22Rv1 (cell line): ENCODE measurements around the gene KCNAB1.

Source experiments
- H3K27ac ChIP-seq: fragments of 450-650 bp; 2 replicates; pipeline ENCODE4 v1.5.1; 2017
- CTCF ChIP-seq: fragments of 450-650 bp; IDR thresholded peaks from 2 replicates; pipeline ENCODE4 v1.5.1; 2017; ENCODE audit warnings: mild to moderate bottlenecking
- ZFX ChIP-seq: fragments of 450-650 bp; IDR thresholded peaks from 2 replicates; pipeline ENCODE4 v1.6.1; 2017; ENCODE audit warnings: antibody characterized with exemption, borderline replicate concordance

The KCNAB1 gene

GRCh38 chr3:156285626-156286025, 165.2 kb downstream of the KCNAB1 start:
- TF ChIP-seq CTCF (no peak), ZFX (no peak)
- no peak overlapping the region for H3K27ac ChIP-seq

GRCh38 chr3:156290924-156291271, 170.5 kb downstream of the KCNAB1 start:
- TF ChIP-seq ZFX = no peak
- no peak for TF ChIP-seq CTCF
- H3K27ac ChIP-seq = no peak overlapping the region

GRCh38 chr3:156291272-156292123, 171.1 kb downstream of the KCNAB1 start:
- H3K27ac ChIP-seq = no peak overlapping the region
- TF ChIP-seq ZFX = no peak
- TF ChIP-seq CTCF = no peak

- TF ChIP-seq ZFX = no peak
- TF ChIP-seq CTCF = no peak
- no peak overlapping the region for H3K27ac ChIP-seq
Measured at GRCh38 chr3:156293566-156293965, 173.2 kb downstream of the KCNAB1 start.

GRCh38 chr3:156297582-156297981, 177.2 kb downstream of the KCNAB1 start:
- TF ChIP-seq CTCF (no peak), ZFX (no peak)

GRCh38 chr3:156298014-156298413, 177.6 kb downstream of the KCNAB1 start:
- no peak for TF ChIP-seq ZFX
- TF ChIP-seq CTCF = no peak
- H3K27ac ChIP-seq = no peak overlapping the region

More at GRCh38 chr3:156297582-156297981, 177.2 kb downstream of the KCNAB1 start:
- no peak overlapping the region for H3K27ac ChIP-seq

GRCh38 chr3:156298938-156299337, 178.6 kb downstream of the KCNAB1 start:
- H3K27ac ChIP-seq = no peak overlapping the region
- TF ChIP-seq ZFX = no peak
- no peak for TF ChIP-seq CTCF
